OCI-LY7 (cell line): ENCODE results near the gene KRT35. TPM values are rescaled to one million over a fixed set of nuclear protein-coding genes. Genes with fewer than 3 reads are reported as not detected.

Experiments used
- BruUV-seq: library from RNA; stranded (reverse); fragments of 400-500 nt; replicated peaks from 2 replicates; lab custom pipeline; 2021; lab: Mats Ljungman, UMichigan
- CTCF ChIA-PET: fragments of 300-600 bp; sonication (Branson Sonifier 250); formaldehyde crosslinking; loops from one replicate; lab custom pipeline; 2022; ENCODE audit warnings: antibody characterized with exemption; ENCODE audit not compliant: unreplicated experiment; lab: Charles Lee
- POLR2A ChIA-PET: fragments of 300-600 bp; sonication (Branson Sonifier 250); formaldehyde crosslinking; loops from one replicate; lab custom pipeline; 2022; ENCODE audit warnings: antibody characterized with exemption; lab: Charles Lee
- DNase-seq: peaks from one replicate; pipeline ENCODE4 v3.0.0-alpha.2; 2015; ENCODE audit warnings: low spot score
- H2AFZ ChIP-seq: fragments of 200-600 bp; sonication (generic), shearing (Covaris generic); 2 replicates; pipeline ENCODE4 v1.6.1; 2014; ENCODE audit warnings: mild to moderate bottlenecking, antibody characterized with exemption, low read length, moderate library complexity
- H3K27ac ChIP-seq: fragments of 200-600 bp; sonication (generic); 2 replicates; pipeline ENCODE4 v1.5.1; 2014; ENCODE audit warnings: mixed run types, low read depth, mild to moderate bottlenecking, moderate library complexity, low read length, inconsistent platforms; ENCODE audit not compliant: poor library complexity, severe bottlenecking
- H3K36me3 ChIP-seq: fragments of 200-600 bp; sonication (generic); 2 replicates; pipeline ENCODE4 v1.6.1; 2014; ENCODE audit warnings: mild to moderate bottlenecking, antibody characterized with exemption, low read length, moderate library complexity, mixed read lengths; ENCODE audit not compliant: insufficient read depth
- H3K4me1 ChIP-seq: fragments of 200-600 bp; sonication (generic); 2 replicates; pipeline ENCODE4 v1.5.1; 2014; ENCODE audit warnings: mild to moderate bottlenecking, low read length; ENCODE audit not compliant: insufficient read depth, poor library complexity, severe bottlenecking
- H3K4me2 ChIP-seq: fragments of 200-600 bp; sonication (generic); 2 replicates; pipeline ENCODE4 v1.6.1; 2014; ENCODE audit warnings: mild to moderate bottlenecking, low read length
- H3K4me3 ChIP-seq: fragments of 200-600 bp; sonication (generic); 2 replicates; pipeline ENCODE4 v1.5.1; 2014; ENCODE audit warnings: mild to moderate bottlenecking, low read depth, low read length; ENCODE audit not compliant: poor library complexity, severe bottlenecking
- H3K79me2 ChIP-seq: fragments of 200-600 bp; sonication (generic); 2 replicates; pipeline ENCODE4 v1.6.1; 2016; ENCODE audit warnings: low read depth, mild to moderate bottlenecking, low read length, moderate library complexity, mixed read lengths; ENCODE audit not compliant: insufficient read depth
- H3K9me2 ChIP-seq: fragments of 200-600 bp; sonication (generic); 2 replicates; pipeline ENCODE4 v1.6.1; 2016; ENCODE audit warnings: mild to moderate bottlenecking, low read length, mixed read lengths; ENCODE audit not compliant: insufficient read depth
- H3K9me3 ChIP-seq: fragments of 200-600 bp; sonication (generic); 2 replicates; pipeline ENCODE4 v1.6.1; 2014; ENCODE audit warnings: mild to moderate bottlenecking, mixed run types, low read length, mixed read lengths
- H4K20me1 ChIP-seq: fragments of 200-600 bp; sonication (generic); 2 replicates; pipeline ENCODE4 v1.6.1; 2014; ENCODE audit warnings: mild to moderate bottlenecking, antibody characterized with exemption, low read length, moderate library complexity, mixed read lengths; ENCODE audit not compliant: insufficient read depth
- EZH2phosphoT487 ChIP-seq: fragments of 200-600 bp; sonication (generic); IDR thresholded peaks from 2 replicates; pipeline ENCODE4 v1.6.1; 2018; ENCODE audit warnings: low read depth, borderline replicate concordance, mild to moderate bottlenecking, mixed run types, antibody characterized with exemption, low read length, moderate library complexity, mixed read lengths
- intact Hi-C: fragments of 100-400 bp; cut with micrococcal nuclease; formaldehyde crosslinking; loops from one replicate; pipeline ENCODE4 v1.10.0; 2022; ENCODE audit not compliant: unreplicated experiment
- microRNA-seq: library from miRNA; unstranded; fragments of <30 nt; microRNA quantifications from one replicate; pipeline ENCODE4 v1.2.0, GENCODE V29; 2022; ENCODE audit warnings: borderline replicate concordance
- small RNA-seq: library from RNA; depleted of rRNA; stranded (forward); fragments of <200 nt; gene quantifications from one replicate; pipeline ENCODE3, GENCODE V24; 2014
- total RNA-seq, 2 experiments: library from RNA; depleted of rRNA in 1 of 2; stranded (reverse); fragments of >200 nt in 1 of 2; shearing (Covaris generic) in 1 of 2; gene quantifications; 2 replicates each; pipeline ENCODE4 v1.2.3, GENCODE V29; 2014 to 2022
- TF ChIP-seq, protein P1 (sequence below): fragments of 200-600 bp; sonication (generic); conservative IDR thresholded peaks from 2 replicates; pipeline ENCODE4 v1.5.1; 2014; ENCODE audit warnings: mild to moderate bottlenecking, antibody characterized with exemption, low read length, moderate library complexity, mixed read lengths

Gene KRT35
- total RNA-seq, 2 experiments from 2014 or later, result not detected

DNA sequence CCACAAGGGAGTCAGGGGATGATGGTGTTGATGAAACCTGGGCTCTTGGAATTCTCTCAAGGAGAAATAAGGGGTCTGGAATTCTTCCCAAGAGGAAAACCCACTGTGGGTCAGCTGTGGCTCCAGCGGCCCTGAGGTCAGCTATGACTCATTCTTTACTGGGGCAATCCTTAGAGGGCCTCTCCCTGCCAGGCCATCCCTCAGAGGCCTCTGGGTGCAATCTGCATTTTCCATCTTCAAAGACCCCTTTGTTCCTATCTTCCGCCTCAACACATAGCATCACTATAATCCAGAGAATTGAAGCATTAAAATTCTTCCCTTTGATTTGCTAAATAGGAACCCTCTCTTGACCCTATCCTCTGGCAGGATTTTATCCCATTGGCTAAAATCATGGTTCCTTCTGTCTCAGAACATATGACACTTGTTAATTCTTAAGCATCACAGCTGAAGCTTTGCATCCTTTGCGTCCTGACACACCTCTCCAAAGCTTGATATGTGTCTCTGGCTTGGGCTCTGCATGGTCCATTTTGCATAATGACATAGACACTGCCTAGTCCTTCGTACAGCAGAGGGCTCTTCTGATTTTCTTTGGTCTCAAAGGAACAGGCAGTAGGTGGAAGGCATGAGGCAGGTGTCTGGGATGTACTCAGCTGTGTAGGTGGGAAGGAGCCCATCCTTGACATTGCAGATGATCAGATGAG lies 52.2 kb downstream of the KRT35 start:
- Histone ChIP-seq H3K4me2 (no peak overlapping the region), H3K4me1 (no peaks in the 10 kb centered on the region), H3K9me2 (no peaks in the 10 kb centered on the region), H3K9me3 (no peaks in the 10 kb centered on the region), H3K79me2 (no peaks in the 10 kb centered on the region), H2AFZ (no peak overlapping the region), H3K4me3 (no peak overlapping the region), H3K36me3 (no peaks in the 10 kb centered on the region), H4K20me1 (no peaks in the 10 kb centered on the region), H3K27ac (no peak overlapping the region)
- POLR2A ChIA-PET, result no interaction called here
- CTCF ChIA-PET, result no interaction called here
- TF ChIP-seq, protein P1, sequence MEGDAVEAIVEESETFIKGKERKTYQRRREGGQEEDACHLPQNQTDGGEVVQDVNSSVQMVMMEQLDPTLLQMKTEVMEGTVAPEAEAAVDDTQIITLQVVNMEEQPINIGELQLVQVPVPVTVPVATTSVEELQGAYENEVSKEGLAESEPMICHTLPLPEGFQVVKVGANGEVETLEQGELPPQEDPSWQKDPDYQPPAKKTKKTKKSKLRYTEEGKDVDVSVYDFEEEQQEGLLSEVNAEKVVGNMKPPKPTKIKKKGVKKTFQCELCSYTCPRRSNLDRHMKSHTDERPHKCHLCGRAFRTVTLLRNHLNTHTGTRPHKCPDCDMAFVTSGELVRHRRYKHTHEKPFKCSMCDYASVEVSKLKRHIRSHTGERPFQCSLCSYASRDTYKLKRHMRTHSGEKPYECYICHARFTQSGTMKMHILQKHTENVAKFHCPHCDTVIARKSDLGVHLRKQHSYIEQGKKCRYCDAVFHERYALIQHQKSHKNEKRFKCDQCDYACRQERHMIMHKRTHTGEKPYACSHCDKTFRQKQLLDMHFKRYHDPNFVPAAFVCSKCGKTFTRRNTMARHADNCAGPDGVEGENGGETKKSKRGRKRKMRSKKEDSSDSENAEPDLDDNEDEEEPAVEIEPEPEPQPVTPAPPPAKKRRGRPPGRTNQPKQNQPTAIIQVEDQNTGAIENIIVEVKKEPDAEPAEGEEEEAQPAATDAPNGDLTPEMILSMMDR, result no peak
- no peak for TF ChIP-seq EZH2phosphoT487
- no peak for DNase-seq
- intact Hi-C loops, result no loop called here
- BruUV-seq, result no TSS peak

Small RNA genes lying within 50 kb of the gene (microRNA-seq; reads per million reads assigned to microRNA genes)
- gene MIR6510, result not detected

Small RNA genes lying within 50 kb of the gene (small RNA-seq; reads per million reads assigned to genes)
- gene RNU2-32P, result 10.4 reads per million, percentile 96 among the genes with 10 or more reads in this experiment

Other genes starting within 250 kb of the KRT35 start
- not detected in 2 replicates for gene KRTAP9-3, start 248.7 kb downstream of the KRT35 start, total RNA-seq (2014; rRNA removed; shearing (Covaris generic))
- not detected in 2 replicates for gene KRTAP9-3, start 248.7 kb downstream of the KRT35 start, total RNA-seq (2022)
- gene KRTAP9-8, start 243.2 kb downstream of the KRT35 start, total RNA-seq (2014; rRNA removed; shearing (Covaris generic)), result not detected in 2 replicates
- not detected in 2 replicates for gene KRTAP9-8, start 243.2 kb downstream of the KRT35 start, total RNA-seq (2022)
- not detected in 2 replicates for gene KRTAP9-4, start 231.5 kb downstream of the KRT35 start, total RNA-seq (2014; rRNA removed; shearing (Covaris generic))
- gene KRTAP9-4, start 231.5 kb downstream of the KRT35 start, total RNA-seq (2022), result not detected in 2 replicates
- not detected in 2 replicates for gene KRTAP9-9, start 225.8 kb downstream of the KRT35 start, total RNA-seq (2014; rRNA removed; shearing (Covaris generic))
- gene KRTAP9-9, start 225.8 kb downstream of the KRT35 start, total RNA-seq (2022), result not detected in 2 replicates
- not detected in 2 replicates for gene KRTAP9-6, start 215.8 kb downstream of the KRT35 start, total RNA-seq (2014; rRNA removed; shearing (Covaris generic))
- not detected in 2 replicates for gene KRTAP9-6, start 215.8 kb downstream of the KRT35 start, total RNA-seq (2022)
- gene KRTAP9-7, start 205.5 kb downstream of the KRT35 start, total RNA-seq (2014; rRNA removed; shearing (Covaris generic)), result not detected in 2 replicates
- not detected in 2 replicates for gene KRTAP9-7, start 205.5 kb downstream of the KRT35 start, total RNA-seq (2022)
- gene KRTAP29-1, start 178.3 kb downstream of the KRT35 start, total RNA-seq (2014; rRNA removed; shearing (Covaris generic)), result not detected in 2 replicates
- gene KRTAP29-1, start 178.3 kb downstream of the KRT35 start, total RNA-seq (2022), result not detected in 2 replicates
- gene KRTAP16-1, start 171.8 kb downstream of the KRT35 start, total RNA-seq (2014; rRNA removed; shearing (Covaris generic)), result not detected in 2 replicates
- gene KRTAP16-1, start 171.8 kb downstream of the KRT35 start, total RNA-seq (2022), result not detected in 2 replicates
- not detected in 2 replicates for gene KRTAP17-1, start 165.4 kb downstream of the KRT35 start, total RNA-seq (2014; rRNA removed; shearing (Covaris generic))
- gene KRTAP17-1, start 165.4 kb downstream of the KRT35 start, total RNA-seq (2022), result not detected in 2 replicates
- not detected in 2 replicates for gene KRT33A, start 130.3 kb downstream of the KRT35 start, total RNA-seq (2014; rRNA removed; shearing (Covaris generic))
- not detected in 2 replicates for gene KRT33A, start 130.3 kb downstream of the KRT35 start, total RNA-seq (2022)
- not detected in 2 replicates for gene KRT33B, start 111.3 kb downstream of the KRT35 start, total RNA-seq (2014; rRNA removed; shearing (Covaris generic))
- not detected in 2 replicates for gene KRT33B, start 111.3 kb downstream of the KRT35 start, total RNA-seq (2022)
- gene KRT34, start 98.8 kb downstream of the KRT35 start, total RNA-seq (2014; rRNA removed; shearing (Covaris generic)), result not detected in 2 replicates
- not detected in 2 replicates for gene KRT34, start 98.8 kb downstream of the KRT35 start, total RNA-seq (2022)
- not detected in 2 replicates for gene KRT31, start 83.5 kb downstream of the KRT35 start, total RNA-seq (2014; rRNA removed; shearing (Covaris generic))
- not detected in 2 replicates for gene KRT31, start 83.5 kb downstream of the KRT35 start, total RNA-seq (2022)
- gene KRT37, start 56.6 kb downstream of the KRT35 start, total RNA-seq (2014; rRNA removed; shearing (Covaris generic)), result not detected in 2 replicates
- not detected in 2 replicates for gene KRT37, start 56.6 kb downstream of the KRT35 start, total RNA-seq (2022)
- gene KRT38, start 40.2 kb downstream of the KRT35 start, total RNA-seq (2014; rRNA removed; shearing (Covaris generic)), result not detected in 2 replicates
- not detected in 2 replicates for gene KRT38, start 40.2 kb downstream of the KRT35 start, total RNA-seq (2022)
- not detected in 2 replicates for gene KRT32, start 13.8 kb downstream of the KRT35 start, total RNA-seq (2014; rRNA removed; shearing (Covaris generic))
- gene KRT32, start 13.8 kb downstream of the KRT35 start, total RNA-seq (2022), result not detected in 2 replicates
- gene KRT36, start 8.8 kb upstream of the KRT35 start, total RNA-seq (2014; rRNA removed; shearing (Covaris generic)), result not detected in 2 replicates
- not detected in 2 replicates for gene KRT36, start 8.8 kb upstream of the KRT35 start, total RNA-seq (2022)
- gene KRT13, start 24.5 kb upstream of the KRT35 start, total RNA-seq (2014; rRNA removed; shearing (Covaris generic)), result not detected in 2 replicates
- gene KRT13, start 24.5 kb upstream of the KRT35 start, total RNA-seq (2022), result not detected in 2 replicates
- not detected in 2 replicates for gene KRT15, start 37.7 kb upstream of the KRT35 start, total RNA-seq (2014; rRNA removed; shearing (Covaris generic))
- gene KRT15, start 37.7 kb upstream of the KRT35 start, total RNA-seq (2022), result not detected in 2 replicates
- gene KRT19, start 47.2 kb upstream of the KRT35 start, total RNA-seq (2014; rRNA removed; shearing (Covaris generic)), result not detected in 2 replicates
- not detected in 2 replicates for gene KRT19, start 47.2 kb upstream of the KRT35 start, total RNA-seq (2022)
- not detected in 2 replicates for gene KRT9, start 90.9 kb upstream of the KRT35 start, total RNA-seq (2014; rRNA removed; shearing (Covaris generic))
- not detected in 2 replicates for gene KRT9, start 90.9 kb upstream of the KRT35 start, total RNA-seq (2022)
- not detected in 2 replicates for gene KRT14, start 105.7 kb upstream of the KRT35 start, total RNA-seq (2014; rRNA removed; shearing (Covaris generic))
- gene KRT14, start 105.7 kb upstream of the KRT35 start, total RNA-seq (2022), result 0.30 and 0.82 TPM in 2 replicates
- not detected in 2 replicates for gene KRT16, start 131.6 kb upstream of the KRT35 start, total RNA-seq (2014; rRNA removed; shearing (Covaris generic))
- not detected in 2 replicates for gene KRT16, start 131.6 kb upstream of the KRT35 start, total RNA-seq (2022)
- gene KRT17, start 143.4 kb upstream of the KRT35 start, total RNA-seq (2014; rRNA removed; shearing (Covaris generic)), result not detected in 2 replicates
- gene KRT17, start 143.4 kb upstream of the KRT35 start, total RNA-seq (2022), result 0.70 and 2.1 TPM in 2 replicates
- 123 and 145 TPM in 2 replicates for gene EIF1, start 207.7 kb upstream of the KRT35 start, total RNA-seq (2014; rRNA removed; shearing (Covaris generic))
- 659 and 705 TPM in 2 replicates for gene EIF1, start 207.7 kb upstream of the KRT35 start, total RNA-seq (2022)
- gene GAST, start 231.2 kb upstream of the KRT35 start, total RNA-seq (2014; rRNA removed; shearing (Covaris generic)), result not detected in 2 replicates
- not detected in 2 replicates for gene GAST, start 231.2 kb upstream of the KRT35 start, total RNA-seq (2022)